HFFc6 (cell line): Measurements from ENCODE around the gene OR10H2. TPM values are rescaled to one million over a fixed set of nuclear protein-coding genes. Genes with fewer than 3 reads are reported as not detected.

Experiments used
- DNase-seq: peaks from one replicate; pipeline ENCODE4 v3.0.0-alpha.2; 2018
- H3K27ac Mint-ChIP-seq: 2 replicates; pipeline ENCODE4 v1.8.0; 2020; ENCODE audit warnings: mild to moderate bottlenecking, mixed read lengths
- H3K27me3 Mint-ChIP-seq: 2 replicates; pipeline ENCODE4 v1.8.0; 2021; ENCODE audit warnings: mild to moderate bottlenecking, moderate library complexity, mixed read lengths; ENCODE audit not compliant: insufficient read depth
- H3K36me3 Mint-ChIP-seq: 2 replicates; pipeline ENCODE4 v1.8.0; 2021; ENCODE audit warnings: low read depth, mixed read lengths
- H3K4me1 Mint-ChIP-seq: 2 replicates; pipeline ENCODE4 v1.8.0; 2020; ENCODE audit warnings: low read depth, mixed read lengths
- H3K4me3 Mint-ChIP-seq: 2 replicates; pipeline ENCODE4 v1.8.0; 2020; ENCODE audit warnings: mild to moderate bottlenecking, moderate library complexity, mixed read lengths
- H3K9me3 Mint-ChIP-seq: 2 replicates; pipeline ENCODE4 v1.8.0; 2020; ENCODE audit warnings: mild to moderate bottlenecking, mixed read lengths
- total RNA-seq, 6 experiments: library from RNA; stranded (reverse); fragmentation: NEBNext Ultra II Directional; extraction: Animal tissue kit (Norgen Biotek cat#: 25700); gene quantifications; 2 replicates in 1 of 6; 3 replicates in 5 of 6; pipeline ENCODE4 v1.2.3, GENCODE V29; 2021
- TF ChIP-seq, protein P1 (sequence below): fragments of 200-600 bp; sonication (generic); IDR thresholded peaks from 2 replicates; pipeline ENCODE4 v1.5.0; 2021; ENCODE audit warnings: antibody characterized with exemption, mild to moderate bottlenecking

OR10H2 gene
- total RNA-seq, 6 experiments from 2014 or later, result not detected

- H3K27me3 Mint-ChIP-seq, result no peaks in the 10 kb centered on the region; the same call in none of the 2 replicates
- no peaks in the 10 kb centered on the region for H3K36me3 Mint-ChIP-seq
- no peak overlapping the region for H3K4me3 Mint-ChIP-seq
- H3K9me3 Mint-ChIP-seq, result peaks cover 38% of the 10 kb centered on the region
- no peak for DNase-seq
- no peak overlapping the region for H3K27ac Mint-ChIP-seq
- TF ChIP-seq, protein P1, sequence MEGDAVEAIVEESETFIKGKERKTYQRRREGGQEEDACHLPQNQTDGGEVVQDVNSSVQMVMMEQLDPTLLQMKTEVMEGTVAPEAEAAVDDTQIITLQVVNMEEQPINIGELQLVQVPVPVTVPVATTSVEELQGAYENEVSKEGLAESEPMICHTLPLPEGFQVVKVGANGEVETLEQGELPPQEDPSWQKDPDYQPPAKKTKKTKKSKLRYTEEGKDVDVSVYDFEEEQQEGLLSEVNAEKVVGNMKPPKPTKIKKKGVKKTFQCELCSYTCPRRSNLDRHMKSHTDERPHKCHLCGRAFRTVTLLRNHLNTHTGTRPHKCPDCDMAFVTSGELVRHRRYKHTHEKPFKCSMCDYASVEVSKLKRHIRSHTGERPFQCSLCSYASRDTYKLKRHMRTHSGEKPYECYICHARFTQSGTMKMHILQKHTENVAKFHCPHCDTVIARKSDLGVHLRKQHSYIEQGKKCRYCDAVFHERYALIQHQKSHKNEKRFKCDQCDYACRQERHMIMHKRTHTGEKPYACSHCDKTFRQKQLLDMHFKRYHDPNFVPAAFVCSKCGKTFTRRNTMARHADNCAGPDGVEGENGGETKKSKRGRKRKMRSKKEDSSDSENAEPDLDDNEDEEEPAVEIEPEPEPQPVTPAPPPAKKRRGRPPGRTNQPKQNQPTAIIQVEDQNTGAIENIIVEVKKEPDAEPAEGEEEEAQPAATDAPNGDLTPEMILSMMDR, result no peak
- no peaks in the 10 kb centered on the region for H3K4me1 Mint-ChIP-seq
Measured at GRCh38 chr19:15696654-15697194, 31.1 kb upstream of the OR10H2 start.

GRCh38 chr19:15701757-15702533 lies 25.9 kb upstream of the OR10H2 start:
- DNase-seq, result no peak
- H3K4me1 Mint-ChIP-seq, result no peaks in the 10 kb centered on the region
- TF ChIP-seq, protein P1, result no peak
- no peaks in the 10 kb centered on the region for H3K36me3 Mint-ChIP-seq
- no peak overlapping the region for H3K27ac Mint-ChIP-seq
- H3K9me3 Mint-ChIP-seq, result peaks cover 49% of the 10 kb centered on the region
- H3K27me3 Mint-ChIP-seq, result no peaks in the 10 kb centered on the region; the same call in 1 of the 2 replicates
- H3K4me3 Mint-ChIP-seq, result no peak overlapping the region

DNA sequence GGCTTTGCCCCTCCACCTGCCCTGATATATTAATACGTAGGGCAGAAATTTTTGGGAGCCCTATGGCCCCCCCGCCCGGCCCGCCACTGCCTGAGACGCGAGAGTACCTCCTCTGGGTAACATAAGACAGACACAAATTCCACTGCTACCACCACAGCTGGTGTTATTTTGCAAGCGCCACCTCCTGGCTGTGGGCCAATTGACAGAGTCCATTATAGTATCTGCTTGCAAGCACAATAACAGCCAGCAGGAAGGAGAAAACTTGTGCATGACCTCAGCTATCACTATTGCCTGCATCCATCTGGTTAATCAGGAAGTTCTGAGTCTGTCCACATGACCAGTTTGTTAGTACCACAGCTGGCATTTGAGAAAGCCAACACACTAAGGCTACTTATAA lies 25.3 kb upstream of the OR10H2 start:
- no peak for DNase-seq
- H3K36me3 Mint-ChIP-seq, result no peaks in the 10 kb centered on the region
- no peaks in the 10 kb centered on the region; the same call in 1 of the 2 replicates for H3K27me3 Mint-ChIP-seq
- no peaks in the 10 kb centered on the region for H3K4me1 Mint-ChIP-seq
- H3K9me3 Mint-ChIP-seq, result peaks cover 47% of the 10 kb centered on the region
- H3K27ac Mint-ChIP-seq, result no peak overlapping the region
- TF ChIP-seq, protein P1, result no peak
- no peak overlapping the region for H3K4me3 Mint-ChIP-seq

- no peaks in the 10 kb centered on the region; the same call in 1 of the 2 replicates for H3K27me3 Mint-ChIP-seq
- H3K27ac Mint-ChIP-seq, result no peak overlapping the region
- no peak for DNase-seq
- H3K4me1 Mint-ChIP-seq, result no peaks in the 10 kb centered on the region
- no peak overlapping the region for H3K4me3 Mint-ChIP-seq
- H3K9me3 Mint-ChIP-seq, result peaks cover 67% of the 10 kb centered on the region
- no peaks in the 10 kb centered on the region for H3K36me3 Mint-ChIP-seq
- TF ChIP-seq, protein P1, result no peak
Measured at GRCh38 chr19:15714638-15715037, 13.2 kb upstream of the OR10H2 start.

DNA sequence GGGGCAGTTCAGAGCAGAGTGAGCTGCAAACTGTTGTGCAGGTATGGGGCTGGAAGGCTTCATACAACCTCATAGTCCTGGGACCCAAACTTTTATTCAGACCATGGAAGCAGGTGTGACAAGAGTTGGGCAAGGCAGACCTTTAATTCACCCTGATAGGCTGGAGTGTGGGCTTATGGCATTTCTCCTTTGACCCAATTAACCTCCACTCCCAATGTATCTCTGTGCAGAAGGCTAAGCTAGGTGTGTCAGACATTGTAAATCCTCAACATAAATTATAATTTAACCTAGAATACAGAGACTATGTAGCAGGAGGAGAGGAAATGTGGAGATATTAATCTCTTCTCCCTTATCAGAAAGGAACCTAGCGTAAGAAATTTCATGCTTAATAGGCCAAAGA lies 12.2 kb upstream of the OR10H2 start:
- no peak overlapping the region for H3K27ac Mint-ChIP-seq
- H3K27me3 Mint-ChIP-seq, result no peaks in the 10 kb centered on the region; the same call in 1 of the 2 replicates
- no peaks in the 10 kb centered on the region for H3K4me1 Mint-ChIP-seq
- TF ChIP-seq, protein P1, result no peak
- no peak for DNase-seq
- no peaks in the 10 kb centered on the region for H3K36me3 Mint-ChIP-seq
- no peak overlapping the region for H3K4me3 Mint-ChIP-seq
- peaks cover 66% of the 10 kb centered on the region for H3K9me3 Mint-ChIP-seq
